Measurements from ENCODE around the gene TIE1. TPM values are rescaled to one million over a fixed set of nuclear protein-coding genes. Genes with fewer than 3 reads are reported as not detected.

The TIE1 gene
- total and polyA plus RNA-seq, 2 of the 13 experiments (the other 11 are each of a cell fraction or from before 2014, with no cell fraction given) = 0.58 to 0.84 TPM

DNA sequence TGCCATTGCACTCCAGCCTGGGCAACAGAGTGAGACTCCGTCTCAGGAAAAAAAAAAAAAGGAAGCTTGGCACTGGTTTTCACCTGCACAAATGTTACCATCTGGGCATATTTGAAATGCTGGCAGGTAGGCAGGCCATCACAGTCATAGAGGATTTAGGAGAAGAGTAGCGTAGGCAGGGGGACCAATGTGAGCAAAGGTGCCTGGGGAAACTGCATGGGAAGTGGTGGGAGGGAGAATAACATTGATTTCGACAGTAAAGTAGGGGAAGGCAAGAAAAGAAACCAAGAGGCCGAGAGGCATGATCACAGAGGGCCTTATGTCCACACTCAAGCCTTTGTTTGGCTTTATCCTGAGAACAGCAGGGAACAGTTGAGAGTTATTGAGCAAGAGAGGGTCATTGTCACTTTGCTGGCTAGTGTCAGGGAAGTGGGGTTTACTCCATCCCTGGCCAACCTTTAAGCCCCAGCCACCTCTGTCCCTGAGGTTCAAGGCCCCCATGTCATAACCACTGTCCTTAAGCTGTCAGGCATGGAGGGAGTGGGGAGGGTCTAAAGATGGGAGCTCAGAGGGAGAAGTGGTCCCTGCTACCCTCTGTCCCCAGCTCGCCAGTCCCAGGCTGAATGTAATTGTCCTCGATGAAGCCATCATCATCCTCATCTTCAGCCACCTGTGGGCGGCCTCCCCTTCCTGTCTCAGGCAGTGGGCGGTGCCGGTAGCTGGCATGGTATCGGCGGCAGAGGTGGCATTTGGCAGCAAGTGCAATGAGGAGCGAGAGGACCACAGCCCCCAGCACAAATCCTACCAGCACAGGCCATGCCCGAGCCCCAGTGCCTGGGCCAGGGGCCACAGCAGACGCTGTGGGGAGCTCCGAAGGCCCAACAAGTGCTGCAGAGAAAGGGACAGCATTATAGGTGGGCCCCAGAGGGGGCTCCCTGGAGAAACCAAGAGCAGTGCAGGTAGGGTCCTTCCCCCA is 18.3 kb upstream of the TIE1 start (continued):
- TF ChIP-seq, protein P1, sequence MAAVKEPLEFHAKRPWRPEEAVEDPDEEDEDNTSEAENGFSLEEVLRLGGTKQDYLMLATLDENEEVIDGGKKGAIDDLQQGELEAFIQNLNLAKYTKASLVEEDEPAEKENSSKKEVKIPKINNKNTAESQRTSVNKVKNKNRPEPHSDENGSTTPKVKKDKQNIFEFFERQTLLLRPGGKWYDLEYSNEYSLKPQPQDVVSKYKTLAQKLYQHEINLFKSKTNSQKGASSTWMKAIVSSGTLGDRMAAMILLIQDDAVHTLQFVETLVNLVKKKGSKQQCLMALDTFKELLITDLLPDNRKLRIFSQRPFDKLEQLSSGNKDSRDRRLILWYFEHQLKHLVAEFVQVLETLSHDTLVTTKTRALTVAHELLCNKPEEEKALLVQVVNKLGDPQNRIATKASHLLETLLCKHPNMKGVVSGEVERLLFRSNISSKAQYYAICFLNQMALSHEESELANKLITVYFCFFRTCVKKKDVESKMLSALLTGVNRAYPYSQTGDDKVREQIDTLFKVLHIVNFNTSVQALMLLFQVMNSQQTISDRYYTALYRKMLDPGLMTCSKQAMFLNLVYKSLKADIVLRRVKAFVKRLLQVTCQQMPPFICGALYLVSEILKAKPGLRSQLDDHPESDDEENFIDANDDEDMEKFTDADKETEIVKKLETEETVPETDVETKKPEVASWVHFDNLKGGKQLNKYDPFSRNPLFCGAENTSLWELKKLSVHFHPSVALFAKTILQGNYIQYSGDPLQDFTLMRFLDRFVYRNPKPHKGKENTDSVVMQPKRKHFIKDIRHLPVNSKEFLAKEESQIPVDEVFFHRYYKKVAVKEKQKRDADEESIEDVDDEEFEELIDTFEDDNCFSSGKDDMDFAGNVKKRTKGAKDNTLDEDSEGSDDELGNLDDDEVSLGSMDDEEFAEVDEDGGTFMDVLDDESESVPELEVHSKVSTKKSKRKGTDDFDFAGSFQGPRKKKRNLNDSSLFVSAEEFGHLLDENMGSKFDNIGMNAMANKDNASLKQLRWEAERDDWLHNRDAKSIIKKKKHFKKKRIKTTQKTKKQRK (IDR thresholded peaks at IDR 0.05; ENCODE audit: low read length) = no peak
- no peak for TF ChIP-seq NBN (conservative IDR thresholded peaks at IDR 0.05)
- TF ChIP-seq KDM5B (CRISPR knock-in tag; IDR thresholded peaks at IDR 0.05; ENCODE audit: borderline replicate concordance) = peak; percentile 60; the same call in 1 of the 2 replicates
- TF ChIP-seq ZSCAN31 (CRISPR knock-in tag; IDR thresholded peaks at IDR 0.05; ENCODE audit: low read depth) = no peak
- no peak for TF ChIP-seq KAT2B (IDR thresholded peaks at IDR 0.05; ENCODE audit: borderline replicate concordance, low read depth, low read length)
- TF ChIP-seq MZF1 (CRISPR knock-in tag; IDR thresholded peaks at IDR 0.05; ENCODE audit: borderline replicate concordance) = no peak
- no peak for TF ChIP-seq ZNF276 (CRISPR knock-in tag; IDR thresholded peaks at IDR 0.05; ENCODE audit: low read depth)
- TF ChIP-seq, protein P2, sequence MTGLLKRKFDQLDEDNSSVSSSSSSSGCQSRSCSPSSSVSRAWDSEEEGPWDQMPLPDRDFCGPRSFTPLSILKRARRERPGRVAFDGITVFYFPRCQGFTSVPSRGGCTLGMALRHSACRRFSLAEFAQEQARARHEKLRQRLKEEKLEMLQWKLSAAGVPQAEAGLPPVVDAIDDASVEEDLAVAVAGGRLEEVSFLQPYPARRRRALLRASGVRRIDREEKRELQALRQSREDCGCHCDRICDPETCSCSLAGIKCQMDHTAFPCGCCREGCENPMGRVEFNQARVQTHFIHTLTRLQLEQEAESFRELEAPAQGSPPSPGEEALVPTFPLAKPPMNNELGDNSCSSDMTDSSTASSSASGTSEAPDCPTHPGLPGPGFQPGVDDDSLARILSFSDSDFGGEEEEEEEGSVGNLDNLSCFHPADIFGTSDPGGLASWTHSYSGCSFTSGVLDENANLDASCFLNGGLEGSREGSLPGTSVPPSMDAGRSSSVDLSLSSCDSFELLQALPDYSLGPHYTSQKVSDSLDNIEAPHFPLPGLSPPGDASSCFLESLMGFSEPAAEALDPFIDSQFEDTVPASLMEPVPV (CRISPR knock-in tag; IDR thresholded peaks at IDR 0.05) = peak; percentile 55; the same call in 1 of the 2 replicates
- no peak for TF ChIP-seq ZNF441 (CRISPR knock-in tag; IDR thresholded peaks at IDR 0.05; ENCODE audit: borderline replicate concordance)
- peak; percentile 84; the same call in 1 of the 2 replicates for TF ChIP-seq NCOA1 (CRISPR knock-in tag; IDR thresholded peaks at IDR 0.05)
- TF ChIP-seq EZH2 (conservative IDR thresholded peaks at IDR 0.05; ENCODE audit: low read depth, low read length) = no peak
- TF ChIP-seq KDM4B (CRISPR knock-in tag; IDR thresholded peaks at IDR 0.05) = 0 out of 2 replicates have a peak, but pooled peaks have one; percentile 46
- no peak for TF ChIP-seq RBM39 (IDR thresholded peaks at IDR 0.05; ENCODE audit: low read depth, low read length, poor library complexity, severe bottlenecking)
- TF ChIP-seq ZBTB20 (CRISPR knock-in tag; IDR thresholded peaks at IDR 0.05; ENCODE audit: borderline replicate concordance, low read depth) = no peak
- no peak for TF ChIP-seq SRSF9 (IDR thresholded peaks at IDR 0.05; ENCODE audit: borderline replicate concordance, insufficient read depth, low read depth, low read length, poor library complexity, severe bottlenecking)
- TF ChIP-seq DR1 (CRISPR knock-in tag; IDR thresholded peaks at IDR 0.05) = no peak
- TF ChIP-seq PAF1 (CRISPR knock-in tag; IDR thresholded peaks at IDR 0.05) = no peak
- peak; percentile 44 for TF ChIP-seq SKI (IDR thresholded peaks at IDR 0.05; ENCODE audit: partially characterized antibody)
- no peak for TF ChIP-seq ZNF672 (CRISPR knock-in tag; IDR thresholded peaks at IDR 0.05)
- TF ChIP-seq RFX3 (CRISPR knock-in tag; IDR thresholded peaks at IDR 0.05) = no peak

Measured in HepG2 (cell line).